Kidney tubule cell (primary cell): ENCODE results near the gene KCNE1.
"Not testable (repeated sequence)": the region's sequence is repeated elsewhere in the genome, so short reads cannot be mapped to it uniquely, and the experiment has no call there.

ENCODE experiments used
- DNase-seq: peaks from one replicate; pipeline ENCODE4 v3.0.0-alpha.2; 2018; ENCODE audit warnings: low spot score

The KCNE1 gene

DNA sequence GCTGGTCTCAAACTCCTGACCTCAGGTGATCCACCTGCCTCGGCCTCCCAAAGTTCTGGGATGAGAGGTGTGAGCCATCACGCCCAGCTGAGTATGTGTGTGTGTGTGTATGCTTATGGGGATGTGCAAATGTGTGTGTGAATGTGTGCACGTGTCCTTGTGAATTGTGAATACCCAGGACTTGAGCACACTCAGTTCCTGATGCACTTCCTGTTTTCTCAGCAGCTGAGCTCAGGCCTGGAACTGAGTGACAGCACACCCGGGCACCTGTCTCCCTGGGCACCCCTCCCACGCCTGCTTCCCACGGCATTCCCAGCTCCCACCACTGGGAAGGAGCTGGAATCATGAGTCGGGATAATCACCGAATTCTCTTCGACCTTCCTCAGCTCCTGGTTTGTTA is 104.7 kb downstream of the KCNE1 start:
- DNase-seq = not testable (repeated sequence)

DNA sequence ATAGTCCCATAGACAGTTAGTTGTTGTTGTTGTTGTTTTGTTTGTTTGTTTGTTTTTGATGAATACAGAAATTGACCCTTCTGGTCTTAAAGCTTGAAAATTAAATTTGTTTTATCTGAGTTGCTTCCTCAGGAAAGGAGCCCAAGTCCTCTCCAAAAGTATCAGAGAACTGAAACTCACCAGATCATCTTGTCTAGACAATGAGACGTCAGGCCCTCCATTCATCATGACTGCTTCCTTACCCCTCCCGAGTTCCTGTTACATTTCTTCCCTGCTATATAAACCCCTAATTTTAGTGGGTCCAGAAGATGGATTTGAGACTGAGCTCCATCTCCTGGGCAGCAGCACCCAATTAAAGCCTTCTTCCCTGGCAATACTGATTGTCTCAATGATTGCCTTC is 105.3 kb downstream of the KCNE1 start:
- not testable (repeated sequence) for DNase-seq

DNA sequence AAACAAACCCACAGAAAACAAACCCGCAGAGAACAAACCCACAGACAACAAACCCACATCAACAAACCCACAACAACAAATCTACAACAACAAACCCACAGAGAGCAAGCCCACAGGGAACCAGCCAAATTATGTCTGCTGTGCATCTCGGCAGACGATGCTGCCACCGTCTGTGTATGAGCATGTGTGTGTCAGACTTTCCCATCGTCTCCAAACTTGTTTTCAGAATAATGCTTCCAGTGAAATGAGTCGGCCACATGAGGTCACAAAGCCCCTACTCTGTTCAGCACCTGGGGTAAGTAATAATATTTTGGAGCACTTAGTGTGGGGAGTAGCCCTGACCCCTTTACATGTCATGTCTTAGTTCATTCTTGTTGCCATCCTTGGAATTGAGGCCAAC is 105.9 kb downstream of the KCNE1 start:
- DNase-seq = not testable (repeated sequence)

DNA sequence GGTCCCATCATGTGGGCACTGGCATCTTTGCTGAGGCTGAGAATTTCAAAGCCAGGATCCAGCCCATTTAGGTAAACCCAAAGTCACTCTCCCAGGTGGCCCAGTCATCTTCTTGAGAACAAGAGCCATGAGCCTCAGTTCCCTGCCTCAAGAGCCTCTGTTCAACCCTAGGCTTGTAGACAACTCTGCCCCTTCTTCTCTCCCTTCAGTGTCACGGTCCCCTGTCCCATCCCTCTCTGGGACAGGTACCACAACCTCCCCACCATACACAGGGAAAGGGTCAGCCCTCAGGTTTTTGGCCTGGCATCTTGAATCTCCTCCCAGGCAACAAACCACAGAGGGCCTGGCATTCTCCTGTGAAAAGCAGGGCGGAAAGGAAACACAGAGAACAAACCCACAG is 106.3 kb downstream of the KCNE1 start:
- DNase-seq = not testable (repeated sequence)

DNA sequence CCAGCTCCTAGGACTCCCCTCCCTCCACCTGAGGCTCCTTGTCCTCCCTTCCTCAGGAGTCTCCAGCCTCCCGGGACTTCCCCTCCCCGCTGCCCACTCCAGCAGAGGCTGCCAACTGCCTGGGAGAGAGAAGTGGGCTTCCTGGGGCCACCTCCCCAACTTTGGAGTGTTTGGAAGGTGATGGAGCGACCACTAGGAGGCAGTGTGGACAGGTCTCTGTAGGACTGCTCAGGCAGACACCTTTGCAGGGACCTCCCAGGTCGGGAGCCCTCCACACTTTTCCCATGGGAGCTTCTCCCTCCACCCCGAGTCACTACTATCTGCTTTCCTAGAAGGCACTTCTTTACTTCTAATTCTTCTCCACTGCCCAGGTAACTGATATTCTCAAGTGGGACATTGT is 107.3 kb downstream of the KCNE1 start:
- not testable (repeated sequence) for DNase-seq

DNA sequence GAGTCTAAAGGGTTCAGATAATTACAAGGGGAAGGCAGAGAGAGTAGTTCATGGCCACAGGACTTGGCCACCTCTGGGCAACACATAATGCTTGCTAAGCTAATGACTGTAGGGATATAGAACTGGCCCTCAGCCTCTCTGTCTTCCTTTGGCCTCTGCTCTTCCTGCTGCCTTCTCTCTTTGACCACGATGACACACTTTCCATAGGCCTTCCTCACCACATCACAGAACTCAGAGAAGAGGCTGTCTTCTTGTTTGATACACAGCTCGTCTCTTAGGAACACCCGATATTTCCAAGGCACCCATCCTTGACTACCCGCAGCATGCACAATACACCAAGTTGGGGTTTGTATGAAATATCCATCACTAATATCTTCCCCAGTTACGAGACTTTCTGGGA is 111.5 kb downstream of the KCNE1 start:
- not testable (repeated sequence) for DNase-seq
